ENCODE measurements around the gene HIVEP3.

- no peak for TF ChIP-seq CTCF (IDR thresholded peaks at IDR 0.05)
- TF ChIP-seq POLR2A (IDR thresholded peaks at IDR 0.05) = no peak
These were observed 405.9 kb downstream of the HIVEP3 start for GRCh38 chr1:41512701-41513382.

Measured in esophagus squamous epithelium (tissue), 4 donors.